ENCODE measurements around the gene ZNF318. TPM values are rescaled to one million over a fixed set of nuclear protein-coding genes. Genes with fewer than 3 reads are reported as not detected.
A peak's percentile ranks its signal among the peaks of the same experiment; 100 is the strongest.
"Not testable (repeated sequence)": the region's sequence is repeated elsewhere in the genome, so short reads cannot be mapped to it uniquely, and the experiment has no call there.

ZNF318 gene
- total RNA-seq, 1 experiment from 2014 or later, result 8.6 TPM

DNA sequence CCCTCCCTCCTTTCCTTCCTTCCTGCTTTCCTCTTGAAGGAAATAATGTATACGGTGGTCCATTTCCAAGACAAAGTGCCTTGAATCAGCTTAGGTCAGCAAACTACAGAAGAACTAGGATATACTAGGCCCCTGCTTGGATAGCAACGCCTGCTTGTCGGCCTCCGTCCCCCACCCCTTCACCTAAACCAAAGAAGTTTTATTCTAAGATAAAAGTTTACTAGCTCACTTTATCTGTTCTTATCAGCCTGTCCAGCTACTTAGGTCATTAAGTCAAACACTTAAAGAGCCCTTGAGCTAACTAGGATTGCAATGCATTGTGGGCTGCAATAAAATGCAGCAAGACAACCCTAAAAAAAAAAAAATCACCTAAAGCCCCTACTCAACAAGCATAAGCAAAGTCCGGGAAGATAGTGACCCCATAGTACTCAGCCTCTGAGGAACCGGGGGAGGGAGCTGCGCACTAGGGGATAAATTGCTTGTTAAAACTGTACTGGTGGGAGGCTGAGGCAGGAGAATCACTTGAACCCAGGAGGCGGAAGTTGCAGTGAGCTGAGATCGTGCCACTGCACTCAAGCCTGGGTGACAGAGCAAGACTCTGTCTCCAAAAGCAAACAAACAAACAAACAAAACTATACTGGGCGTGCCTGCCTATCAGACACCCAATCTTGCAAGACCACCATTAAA lies 21.4 kb upstream of the ZNF318 start:
- in situ Hi-C loops (cut with HindIII; ENCODE audit: low pct_unique_long_range_greater_than_20kb, low sequenced_read_pairs); DNase-seq (ENCODE audit: low read depth, low spot score): not testable (repeated sequence)

DNA sequence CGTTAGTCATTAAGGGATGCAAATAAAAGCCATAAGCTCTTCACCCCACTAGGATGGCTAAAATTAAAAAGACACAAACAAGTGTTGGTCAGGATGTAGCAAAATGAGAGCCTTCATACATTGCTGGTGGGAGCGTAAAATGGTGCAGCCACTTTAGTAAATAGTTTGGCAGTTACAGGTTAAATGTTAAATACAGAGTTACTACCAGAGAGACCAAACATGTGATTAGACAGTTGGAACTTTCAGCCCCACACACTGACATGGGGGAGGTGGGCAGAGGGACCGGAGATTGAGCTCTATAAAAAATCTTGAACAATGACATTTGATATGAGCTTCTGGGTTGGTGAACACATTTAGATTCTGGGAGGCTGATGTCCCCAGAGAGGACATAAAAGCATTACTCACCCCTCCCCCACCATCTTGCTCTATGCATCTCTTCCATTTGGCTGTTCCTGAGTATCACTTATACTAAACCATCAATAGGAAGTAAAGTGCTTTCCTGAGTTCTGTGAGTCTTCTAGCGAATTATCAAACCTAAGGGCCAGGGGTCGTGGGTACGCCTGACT lies 20.4 kb upstream of the ZNF318 start:
- DNase-seq (ENCODE audit: low read depth, low spot score), result no peak
- in situ Hi-C loops (cut with HindIII; ENCODE audit: low pct_unique_long_range_greater_than_20kb, low sequenced_read_pairs), result no loop called here

DNA sequence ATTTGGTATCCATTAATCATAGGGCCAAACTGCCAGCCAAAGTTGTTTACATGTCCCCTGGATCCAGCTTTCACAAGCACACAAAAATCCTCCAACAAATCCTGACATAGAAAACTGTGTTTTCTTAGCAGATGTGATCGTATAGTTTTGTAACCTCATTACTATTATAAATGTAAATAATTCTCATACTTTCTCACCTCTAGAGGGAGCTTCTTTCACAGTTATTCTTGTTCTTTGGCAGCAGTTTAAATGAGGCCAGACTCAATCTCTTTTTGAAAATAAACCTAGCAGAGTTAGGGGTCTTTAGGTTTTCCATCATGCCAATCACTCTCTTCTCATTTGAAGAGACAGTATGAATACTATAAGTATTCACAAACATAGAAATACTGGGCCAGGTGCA lies 17.0 kb upstream of the ZNF318 start:
- in situ Hi-C loops (cut with HindIII; ENCODE audit: low pct_unique_long_range_greater_than_20kb, low sequenced_read_pairs), result no loop called here
- peak; percentile 59 for DNase-seq (ENCODE audit: low read depth, low spot score)

DNA sequence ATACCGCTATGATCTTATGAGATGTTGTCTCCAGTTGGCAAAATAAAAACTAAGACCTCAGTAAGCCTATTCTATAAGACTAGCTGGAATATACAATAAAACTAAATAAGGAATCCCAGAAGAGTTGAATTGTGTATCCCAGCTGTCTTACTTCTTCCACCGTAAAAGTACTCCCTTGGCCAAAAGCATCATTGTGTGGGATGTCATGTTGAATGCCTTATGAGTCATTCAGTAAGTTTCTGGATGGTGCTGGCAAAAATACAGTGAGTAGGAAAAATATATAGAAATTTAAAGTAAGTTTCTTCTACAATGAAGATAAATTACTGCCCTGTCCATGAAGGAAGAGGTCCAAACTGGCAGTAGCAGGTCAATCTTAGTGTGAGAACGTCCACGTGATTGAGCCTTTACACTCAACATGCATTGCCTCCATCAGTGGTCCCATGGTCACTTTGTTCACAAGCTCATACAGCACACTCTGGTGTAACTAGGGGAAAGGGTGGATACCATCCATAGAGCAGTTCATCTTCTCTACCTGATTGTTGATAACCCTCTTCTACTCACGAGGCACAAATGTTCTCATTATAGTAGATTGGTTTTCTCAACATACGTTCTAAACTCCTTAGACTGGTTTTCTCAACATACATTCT lies 13.7 kb upstream of the ZNF318 start:
- DNase-seq (ENCODE audit: low read depth, low spot score), result no peak
- in situ Hi-C loops (cut with HindIII; ENCODE audit: low pct_unique_long_range_greater_than_20kb, low sequenced_read_pairs), result no loop called here

DNA sequence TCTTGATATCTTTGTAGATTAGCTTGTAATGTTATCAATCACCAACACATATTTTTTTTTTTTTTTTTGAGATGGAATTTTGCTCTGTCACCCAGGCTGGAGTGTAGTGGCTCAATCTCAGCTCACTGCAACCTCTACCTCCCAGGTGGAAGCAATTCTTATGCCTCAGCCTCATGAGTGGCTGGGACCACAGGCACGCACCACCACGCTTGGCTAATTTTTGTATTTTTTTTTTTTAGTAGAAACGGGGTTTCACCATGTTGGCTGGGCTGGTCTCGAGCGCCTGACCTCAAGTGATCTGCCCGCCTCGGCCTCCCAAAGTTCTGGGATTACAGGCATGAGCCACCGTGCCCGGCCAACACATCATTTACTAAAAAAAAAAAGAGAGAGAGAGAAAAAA lies 11.4 kb upstream of the ZNF318 start:
- in situ Hi-C loops (cut with HindIII; ENCODE audit: low pct_unique_long_range_greater_than_20kb, low sequenced_read_pairs); DNase-seq (ENCODE audit: low read depth, low spot score): not testable (repeated sequence)

DNA sequence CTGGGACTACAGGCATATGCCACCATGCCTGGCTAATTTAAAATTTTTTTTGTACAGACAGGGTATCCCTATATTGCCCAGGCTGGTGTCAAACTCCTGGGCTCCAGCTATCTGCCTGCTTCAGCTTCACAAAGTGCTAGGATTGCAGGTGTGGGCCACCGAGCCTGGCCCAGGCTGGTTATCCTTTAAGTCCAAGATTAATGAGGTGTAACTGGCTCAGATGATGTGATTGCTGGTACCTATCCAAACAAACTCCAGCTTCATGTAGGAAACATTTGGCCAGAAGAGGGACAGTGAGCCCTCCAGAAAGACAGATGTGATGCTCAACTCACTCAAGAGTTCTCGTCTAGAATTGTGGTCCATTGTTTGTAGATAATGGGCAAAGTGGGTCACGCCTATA lies 9.2 kb upstream of the ZNF318 start:
- in situ Hi-C loops (cut with HindIII; ENCODE audit: low pct_unique_long_range_greater_than_20kb, low sequenced_read_pairs), result no loop called here
- no peak for DNase-seq (ENCODE audit: low read depth, low spot score)

DNA sequence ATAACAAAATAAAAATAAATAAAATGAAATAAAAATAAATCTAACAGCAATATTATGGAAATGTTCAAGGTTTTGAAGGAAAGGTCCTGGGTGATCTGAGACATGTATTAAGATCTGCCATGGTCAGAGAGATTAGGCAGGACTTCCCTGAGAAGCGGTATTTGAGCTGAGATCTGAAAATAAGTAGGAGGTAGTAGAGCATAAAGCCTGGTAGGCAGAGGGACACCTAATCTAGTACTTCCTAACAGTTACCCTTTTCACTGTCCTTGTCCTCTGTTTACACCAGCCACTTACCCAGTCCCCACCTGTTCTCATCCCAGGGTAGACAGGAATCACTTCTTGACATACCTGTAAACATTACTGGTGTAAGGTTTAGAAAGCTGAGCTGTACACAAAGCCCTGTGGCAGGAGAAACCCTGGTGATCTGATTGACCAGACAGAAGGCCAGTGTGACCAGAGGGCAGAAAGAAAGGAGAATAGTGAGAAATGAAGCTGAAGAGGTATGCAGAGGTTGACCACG lies 8.3 kb upstream of the ZNF318 start:
- no peak for DNase-seq (ENCODE audit: low read depth, low spot score)
- in situ Hi-C loops (cut with HindIII; ENCODE audit: low pct_unique_long_range_greater_than_20kb, low sequenced_read_pairs), result no loop called here

DNA sequence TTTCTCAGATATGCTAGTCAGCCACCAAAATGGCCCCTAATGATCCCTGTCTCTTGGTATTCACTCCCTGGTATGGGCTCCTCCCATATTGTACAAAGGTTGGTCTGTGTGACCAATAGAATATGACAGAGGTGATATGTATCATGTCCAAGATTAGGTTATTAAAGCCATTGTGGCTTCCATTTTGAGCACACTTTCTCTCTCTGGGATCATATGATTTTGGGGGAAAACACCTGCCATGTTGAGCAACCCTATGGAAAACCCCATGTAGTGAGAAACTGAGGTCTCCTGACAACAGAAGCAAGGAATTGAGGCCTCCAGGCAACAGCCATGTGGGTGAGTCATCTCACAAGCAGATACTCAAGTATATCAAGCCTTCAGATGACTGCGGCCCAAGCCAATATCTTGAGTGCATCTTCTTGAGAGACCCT lies 7.1 kb upstream of the ZNF318 start:
- DNase-seq (ENCODE audit: low read depth, low spot score), result peak; percentile 42

DNA sequence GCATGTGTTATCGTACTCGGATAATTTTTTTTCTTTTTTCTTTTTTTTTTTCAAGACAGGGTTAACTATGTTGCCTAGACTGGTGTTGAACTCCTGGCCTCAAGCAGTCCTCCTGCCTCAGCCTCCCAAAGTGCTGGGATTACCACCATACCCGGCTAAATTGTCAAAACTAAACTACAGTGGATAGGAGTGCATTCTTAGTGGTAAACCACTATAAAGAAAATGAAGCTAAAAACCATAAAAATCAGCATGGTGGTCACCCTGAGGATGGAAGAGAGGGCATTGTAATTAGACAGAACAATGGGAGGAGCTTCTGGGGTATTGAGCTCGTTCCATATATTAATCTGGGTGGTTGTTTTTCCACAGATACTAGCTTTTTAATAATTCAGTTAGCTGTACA lies 6.2 kb upstream of the ZNF318 start:
- no peak for DNase-seq (ENCODE audit: low read depth, low spot score)
- in situ Hi-C loops (cut with HindIII; ENCODE audit: low pct_unique_long_range_greater_than_20kb, low sequenced_read_pairs), result no loop called here

More for the DNA sequence above, 7.1 kb upstream of the ZNF318 start:
- in situ Hi-C loops (cut with HindIII; ENCODE audit: low pct_unique_long_range_greater_than_20kb, low sequenced_read_pairs), result no loop called here

DNA sequence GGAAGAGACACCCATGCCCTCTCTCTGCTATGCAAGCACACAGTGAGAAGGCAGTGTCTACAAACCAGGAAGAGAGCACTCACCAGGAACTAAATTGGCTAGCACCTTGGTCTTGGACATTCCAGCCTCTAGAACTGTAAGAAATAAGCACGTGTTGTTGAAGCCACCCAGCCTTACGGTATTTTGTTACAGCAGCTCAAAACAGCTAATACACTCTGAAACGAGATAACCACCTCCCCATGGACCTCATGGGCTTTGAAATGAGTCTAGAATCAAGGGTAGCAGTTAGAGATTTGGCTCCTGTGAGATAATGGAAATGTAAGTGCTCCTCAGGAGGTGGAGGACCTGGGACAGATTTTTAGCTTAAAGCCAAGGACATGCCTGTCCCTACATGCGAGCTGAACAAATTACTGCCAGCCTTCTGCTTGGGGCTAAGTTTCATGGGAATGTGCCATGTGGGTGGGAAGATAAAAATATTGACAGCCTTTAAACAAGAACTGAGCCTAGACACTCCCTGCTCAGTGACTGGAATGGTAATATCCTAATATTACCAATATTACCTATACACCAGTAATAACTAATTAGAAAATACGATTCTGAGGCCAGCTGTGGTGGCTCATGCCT lies 3.9 kb upstream of the ZNF318 start:
- in situ Hi-C loops (cut with HindIII; ENCODE audit: low pct_unique_long_range_greater_than_20kb, low sequenced_read_pairs), result no loop called here
- DNase-seq (ENCODE audit: low read depth, low spot score), result no peak

DNA sequence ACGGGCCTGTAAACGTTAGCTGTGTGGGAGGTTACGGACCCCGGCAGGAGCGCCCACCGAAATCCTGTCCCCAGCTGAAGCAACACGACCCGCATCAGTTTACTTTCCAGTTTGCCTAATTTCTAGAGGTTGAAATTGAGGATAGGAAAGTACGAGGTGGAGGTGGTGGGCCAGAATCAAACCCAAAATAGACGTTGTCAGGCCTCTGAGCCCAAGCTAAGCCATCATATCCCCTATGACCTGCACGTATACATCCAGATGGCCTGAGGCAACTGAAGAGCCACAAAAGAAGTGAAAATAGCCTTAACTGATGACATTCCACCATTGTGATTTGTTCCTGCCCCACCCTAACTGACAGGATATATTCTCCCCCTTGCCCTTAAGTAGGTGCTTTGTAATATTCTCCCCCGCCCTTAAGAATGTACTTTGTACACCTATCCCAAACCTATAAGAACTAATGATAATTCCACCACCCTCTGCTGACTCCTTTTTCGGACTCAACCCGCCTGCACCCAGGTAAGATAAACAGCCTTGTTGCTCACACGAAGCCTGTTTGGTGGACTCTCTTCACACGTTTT lies 645 bp upstream of the ZNF318 start:
- in situ Hi-C loops (cut with HindIII; ENCODE audit: low pct_unique_long_range_greater_than_20kb, low sequenced_read_pairs); DNase-seq (ENCODE audit: low read depth, low spot score): not testable (repeated sequence)

DNA sequence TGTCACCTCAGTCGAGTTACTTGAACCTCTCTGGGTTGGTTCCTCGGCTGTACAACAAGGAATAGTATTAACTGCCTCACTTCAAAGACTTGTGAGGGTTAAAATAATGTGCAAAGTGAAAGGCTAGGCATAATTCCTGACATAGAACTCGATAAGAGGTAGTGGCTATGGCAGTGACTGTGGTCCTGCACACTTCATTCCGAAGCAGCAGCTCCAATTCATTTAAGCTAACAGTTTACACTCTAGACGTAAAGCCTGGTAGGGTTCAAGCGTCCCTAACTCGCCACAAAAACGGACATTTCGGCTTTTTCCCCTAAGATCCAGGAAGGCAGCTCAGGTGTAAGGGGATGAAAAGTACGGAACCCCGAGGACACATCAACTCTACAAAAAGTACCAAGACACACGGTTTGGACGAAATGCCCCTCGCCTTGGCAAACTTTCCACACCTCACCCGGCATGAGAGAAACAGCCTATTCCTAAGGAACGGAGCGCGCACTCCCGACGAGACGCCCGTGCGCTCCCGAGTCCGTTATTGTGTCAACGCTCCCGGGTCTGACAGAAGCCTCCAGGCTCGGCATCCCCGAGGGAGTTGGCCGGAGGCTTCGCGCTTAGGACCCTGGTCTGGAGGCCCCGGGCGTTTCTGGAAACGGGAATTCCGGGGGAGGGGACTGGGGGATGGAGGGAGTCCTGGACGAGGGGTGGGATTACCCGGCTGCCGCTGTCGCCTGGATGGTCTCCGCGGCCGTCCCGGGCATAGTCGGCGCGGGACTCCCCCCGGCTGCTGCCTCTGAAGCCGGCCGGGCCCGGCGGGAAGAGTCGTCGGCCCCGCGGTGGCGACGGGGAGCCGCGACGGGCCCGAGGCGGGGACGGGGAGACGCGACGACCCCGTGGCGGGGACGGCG lies 937 bp downstream of the ZNF318 start:
- DNase-seq (ENCODE audit: low read depth, low spot score), result peak; percentile 15
- in situ Hi-C loops (cut with HindIII; ENCODE audit: low pct_unique_long_range_greater_than_20kb, low sequenced_read_pairs), result no loop called here

DNA sequence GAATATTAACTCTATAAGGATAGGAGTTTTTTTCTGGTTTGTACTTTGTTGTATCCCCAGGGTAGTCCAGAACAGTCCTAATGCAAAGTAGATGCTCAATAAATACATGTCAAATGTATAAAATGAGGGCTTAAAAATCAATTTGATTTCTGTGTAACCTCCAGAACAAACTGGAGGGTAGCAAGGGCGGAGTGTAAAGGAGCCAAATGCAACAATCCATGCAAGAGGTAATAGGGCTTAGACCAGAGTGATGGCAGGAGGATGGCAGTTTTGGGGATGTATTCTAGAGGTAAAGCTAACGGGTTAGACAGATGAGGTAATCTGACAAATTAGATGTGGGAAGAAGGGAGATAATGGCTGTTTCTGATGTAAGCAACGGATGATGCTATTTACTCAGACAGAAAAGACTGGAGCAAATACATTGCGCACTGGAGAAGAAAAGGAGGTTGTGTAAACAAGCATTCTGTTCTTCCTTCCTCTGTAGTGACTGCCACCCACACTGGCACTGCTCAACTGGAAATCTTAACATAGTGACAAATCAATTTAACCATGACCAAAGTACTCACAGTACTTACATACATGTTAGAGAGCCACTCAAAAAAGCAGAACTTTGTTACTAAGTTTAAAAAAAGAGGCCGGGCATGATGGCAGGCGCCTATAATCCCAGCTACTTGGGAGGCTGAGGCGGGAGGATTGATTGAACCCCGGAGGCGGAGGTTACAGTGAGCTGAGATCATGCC lies 2.0 kb downstream of the ZNF318 start:
- DNase-seq (ENCODE audit: low read depth, low spot score), result no peak
- in situ Hi-C loops (cut with HindIII; ENCODE audit: low pct_unique_long_range_greater_than_20kb, low sequenced_read_pairs), result no loop called here

DNA sequence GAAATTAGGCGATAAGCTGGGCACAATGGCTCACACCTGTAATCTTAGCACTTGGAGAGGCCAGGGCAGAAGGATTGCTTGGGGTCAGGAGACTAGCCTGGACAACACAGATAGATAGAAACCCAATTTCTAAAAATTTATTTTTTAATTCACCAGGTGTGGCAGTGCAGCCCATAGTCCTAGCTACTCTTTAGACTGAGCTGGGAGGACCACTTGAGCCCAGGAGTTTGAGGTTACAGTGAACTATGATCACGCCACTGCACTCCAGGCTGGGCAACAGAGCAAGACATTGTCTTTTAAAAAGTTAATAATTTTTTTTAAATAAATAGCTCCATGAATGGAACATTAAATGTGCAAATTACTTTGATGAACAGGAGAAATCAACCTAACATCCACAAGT lies 8.2 kb downstream of the ZNF318 start:
- no peak for DNase-seq (ENCODE audit: low read depth, low spot score)
- in situ Hi-C loops (cut with HindIII; ENCODE audit: low pct_unique_long_range_greater_than_20kb, low sequenced_read_pairs), result no loop called here

DNA sequence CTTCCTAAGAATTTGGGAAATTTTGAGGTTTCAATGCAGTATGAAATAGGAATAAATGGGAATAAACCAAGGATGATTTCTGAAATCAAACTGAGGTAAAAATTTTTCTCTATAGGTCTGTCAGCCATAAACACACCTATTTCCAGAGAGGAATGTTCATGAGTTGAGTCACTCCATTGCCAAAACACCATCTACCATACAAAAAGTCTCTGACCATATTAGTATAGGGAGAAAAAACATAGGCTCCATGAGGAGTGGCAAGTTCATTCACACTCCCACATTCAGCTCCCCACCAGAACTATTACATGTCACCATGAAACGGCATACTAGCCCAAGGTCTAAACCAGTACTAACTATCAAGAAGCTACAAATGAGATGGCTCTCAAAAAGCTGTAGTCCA lies 9.6 kb downstream of the ZNF318 start:
- in situ Hi-C loops (cut with HindIII; ENCODE audit: low pct_unique_long_range_greater_than_20kb, low sequenced_read_pairs), result no loop called here

DNA sequence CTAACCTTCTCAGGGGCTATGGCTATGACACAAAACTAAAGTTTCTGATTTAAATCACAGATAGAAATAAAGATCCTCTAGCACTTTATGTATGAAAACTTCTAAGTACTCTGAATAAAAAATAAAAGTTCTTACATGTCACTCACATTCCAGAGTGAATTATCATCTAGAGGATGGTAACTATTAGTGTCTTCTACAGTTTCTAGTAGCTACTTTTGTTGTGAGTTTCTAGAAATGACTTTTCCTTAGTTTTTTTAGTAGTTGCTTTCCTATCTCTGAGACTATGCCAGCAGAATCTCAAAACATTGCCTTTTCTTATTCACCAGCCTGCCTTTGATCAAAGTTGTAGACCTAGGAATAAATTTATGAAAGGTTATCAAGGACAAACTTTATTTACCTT lies 10.1 kb downstream of the ZNF318 start:
- no peak for DNase-seq (ENCODE audit: low read depth, low spot score)
- in situ Hi-C loops (cut with HindIII; ENCODE audit: low pct_unique_long_range_greater_than_20kb, low sequenced_read_pairs), result no loop called here

More for the DNA sequence above, 9.6 kb downstream of the ZNF318 start:
- no peak for DNase-seq (ENCODE audit: low read depth, low spot score)
